DND-41 (cell line): ENCODE data around the gene APOBEC4.
"Not testable (repeated sequence)": the region's sequence is repeated elsewhere in the genome, so short reads cannot be mapped to it uniquely, and the experiment has no call there.

Source experiments
- ATAC-seq: fragments of 200-7000 bp; cut with Tn5 transposase; 3 replicates; pipeline ENCODE4 v1.9.1; 2021; ENCODE audit warnings: low read depth; ENCODE audit not compliant: insufficient read depth
- DNase-seq: peaks from one replicate; pipeline ENCODE4 v3.0.0-alpha.2; 2020
- H2AFZ ChIP-seq: 2 replicates; pipeline ENCODE4 v1.6.0; 2012; ENCODE audit warnings: low read depth, low read length
- H3K27ac ChIP-seq: 2 replicates; pipeline ENCODE4 v1.5.1; 2012; ENCODE audit warnings: low read length, inconsistent platforms
- H3K27me3 ChIP-seq: fragments of 200-600 bp; sonication (generic); 2 replicates; pipeline ENCODE4 v1.6.0; 2012; ENCODE audit warnings: low read length, mild to moderate bottlenecking, inconsistent platforms; ENCODE audit not compliant: insufficient read depth, poor library complexity
- H3K36me3 ChIP-seq: 2 replicates; pipeline ENCODE4 v1.5.1; 2012; ENCODE audit warnings: low read length, inconsistent platforms; ENCODE audit not compliant: insufficient read depth
- H3K4me1 ChIP-seq: 2 replicates; pipeline ENCODE4 v1.5.1; 2012; ENCODE audit warnings: mild to moderate bottlenecking, low read length; ENCODE audit not compliant: insufficient read depth
- H3K4me2 ChIP-seq: 2 replicates; pipeline ENCODE4 v1.6.0; 2012; ENCODE audit warnings: mild to moderate bottlenecking, moderate library complexity, low read length, inconsistent platforms; ENCODE audit not compliant: insufficient read depth
- H3K4me3 ChIP-seq, 2 experiments: fragments of 200-600 bp in 1 of 2; shearing (Covaris generic) in 1 of 2; 2 replicates each; pipeline ENCODE4 v1.5.1; 2012 to 2016; ENCODE audit warnings: inconsistent platforms in 2 of 2, low read length in 2 of 2, mild to moderate bottlenecking in 2 of 2, low read depth in 1 of 2, moderate library complexity in 1 of 2
- H3K79me2 ChIP-seq: 2 replicates; pipeline ENCODE4 v1.6.0; 2012; ENCODE audit warnings: low read length, inconsistent platforms; ENCODE audit not compliant: insufficient read depth
- H3K9ac ChIP-seq: 2 replicates; pipeline ENCODE4 v1.6.0; 2012; ENCODE audit warnings: low read depth, mild to moderate bottlenecking, inconsistent platforms, low read length, moderate library complexity
- H3K9me3 ChIP-seq: 2 replicates; pipeline ENCODE4 v1.5.1; 2012; ENCODE audit warnings: low read length, moderate library complexity, mild to moderate bottlenecking, inconsistent platforms; ENCODE audit not compliant: insufficient read depth, severe bottlenecking
- H4K20me1 ChIP-seq: 2 replicates; pipeline ENCODE4 v1.6.0; 2012; ENCODE audit warnings: low read length; ENCODE audit not compliant: insufficient read depth
- CTCF ChIP-seq: IDR thresholded peaks from 2 replicates; pipeline ENCODE4 v1.5.1; 2012; ENCODE audit warnings: borderline replicate concordance, low read length, moderate library complexity, mild to moderate bottlenecking; ENCODE audit not compliant: poor library complexity, severe bottlenecking; ENCODE audit errors: extremely low read depth
- EZH2 ChIP-seq: IDR thresholded peaks from 3 replicates; pipeline ENCODE4 v1.6.1; 2012; ENCODE audit warnings: borderline replicate concordance, low read depth, mild to moderate bottlenecking, moderate library complexity, low read length, inconsistent platforms; ENCODE audit not compliant: severe bottlenecking

The APOBEC4 gene

GRCh38 chr1:183622013-183622412 lies 31.1 kb downstream of the APOBEC4 start:
- no peak overlapping the region for H3K4me3 ChIP-seq
- H3K36me3 ChIP-seq: peaks cover 30% of the 10 kb centered on the region
- DNase-seq (no peak), ATAC-seq (no peak)
- no peaks in the 10 kb centered on the region for H3K4me1 ChIP-seq
- H2AFZ ChIP-seq: no peak overlapping the region
- H4K20me1 ChIP-seq: 0 out of 2 replicates have a peak, but pooled peaks cover 3% of the 10 kb centered on the region
- no peak overlapping the region for H3K9ac ChIP-seq
- no peaks in the 10 kb centered on the region for H3K79me2 ChIP-seq
- H3K4me2 ChIP-seq: no peak overlapping the region
- no peaks in the 10 kb centered on the region for H3K9me3 ChIP-seq
- no peak overlapping the region for H3K27ac ChIP-seq
- H3K27me3 ChIP-seq: no peaks in the 10 kb centered on the region
- TF ChIP-seq EZH2 (no peak), CTCF (no peak)

DNA sequence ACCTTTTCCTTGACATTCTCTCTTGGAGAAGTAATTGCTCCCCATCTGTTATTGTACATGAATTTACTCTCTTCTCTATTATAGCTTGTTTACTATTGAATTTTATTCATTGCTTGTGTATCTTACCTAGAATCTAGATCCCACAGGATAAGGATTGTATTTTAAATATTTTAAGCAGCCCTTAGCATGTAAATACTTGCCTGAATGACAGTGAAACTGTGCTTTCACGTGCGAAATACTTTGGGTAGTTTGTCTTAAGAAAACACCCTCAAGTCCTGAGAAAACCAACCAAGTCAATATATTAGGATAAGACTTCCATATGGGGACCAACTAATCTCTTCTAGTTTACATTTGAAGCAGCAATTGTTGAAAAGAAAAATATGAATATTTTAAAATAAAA lies 32.8 kb downstream of the APOBEC4 start:
- H3K27ac ChIP-seq: no peak overlapping the region
- no peak for ATAC-seq
- H3K9ac ChIP-seq: no peak overlapping the region

DNA sequence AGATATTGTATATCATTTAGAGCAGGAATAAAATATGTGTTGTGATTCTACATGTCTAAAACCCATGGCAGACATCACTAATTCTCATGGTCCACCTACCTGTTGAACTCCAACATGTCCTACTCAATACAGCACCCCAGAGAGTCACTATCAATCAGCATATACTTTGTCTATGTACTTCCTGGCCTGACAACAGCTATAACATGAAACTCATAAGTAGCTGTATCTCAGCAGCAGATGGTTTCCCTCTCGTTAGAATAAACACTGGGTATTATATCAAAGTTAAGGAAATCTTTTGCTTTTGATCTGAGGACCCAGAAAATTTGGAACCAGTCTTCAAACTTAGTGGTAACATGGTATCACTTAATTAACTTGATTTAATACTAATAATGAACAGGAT lies 33.3 kb downstream of the APOBEC4 start:
- Histone ChIP-seq H3K4me3 (no peak overlapping the region), H4K20me1 (no peaks in the 10 kb centered on the region), H3K27ac (no peak overlapping the region), H2AFZ (no peak overlapping the region), H3K79me2 (no peaks in the 10 kb centered on the region), H3K4me1 (no peaks in the 10 kb centered on the region), H3K36me3 (peaks cover 11% of the 10 kb centered on the region), H3K4me2 (no peak overlapping the region), H3K9ac (no peak overlapping the region), H3K27me3 (no peaks in the 10 kb centered on the region), H3K9me3 (no peaks in the 10 kb centered on the region)
- TF ChIP-seq CTCF (no peak), EZH2 (no peak)
- DNase-seq: no peak
- no peak for ATAC-seq

More for the DNA sequence above, 32.8 kb downstream of the APOBEC4 start:
- Histone ChIP-seq H3K4me2 (no peak overlapping the region), H2AFZ (no peak overlapping the region), H3K36me3 (peaks cover 16% of the 10 kb centered on the region), H3K4me1 (no peaks in the 10 kb centered on the region), H3K4me3 (no peak overlapping the region), H3K27me3 (no peaks in the 10 kb centered on the region), H3K79me2 (no peaks in the 10 kb centered on the region), H4K20me1 (no peaks in the 10 kb centered on the region), H3K9me3 (no peaks in the 10 kb centered on the region)
- DNase-seq: no peak
- TF ChIP-seq EZH2 (no peak), CTCF (no peak)

DNA sequence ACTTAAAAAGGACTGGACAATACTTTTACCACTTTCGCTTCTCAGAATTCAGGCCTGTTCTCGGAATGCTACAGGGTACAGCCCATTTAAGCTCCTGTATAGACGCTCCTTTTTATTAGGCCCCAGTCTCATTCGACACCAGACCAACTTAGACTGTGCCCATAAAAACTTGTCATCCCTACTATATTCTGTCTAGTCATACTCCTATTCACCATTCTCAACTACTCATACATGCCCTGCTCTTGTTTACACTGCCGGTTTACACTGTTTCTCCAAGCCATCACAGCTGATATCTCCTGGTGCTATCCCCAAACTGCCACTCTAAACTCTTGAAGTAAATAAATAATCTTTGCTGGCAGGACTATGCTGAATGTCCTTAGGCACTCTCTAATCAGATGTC lies 34.9 kb downstream of the APOBEC4 start:
- not testable (repeated sequence) for H3K27ac ChIP-seq, H3K9me3 ChIP-seq, H3K79me2 ChIP-seq, H3K4me3 ChIP-seq, H3K36me3 ChIP-seq, DNase-seq, H2AFZ ChIP-seq, H3K9ac ChIP-seq, ATAC-seq, H3K4me2 ChIP-seq, H4K20me1 ChIP-seq, H3K4me1 ChIP-seq, H3K27me3 ChIP-seq

GRCh38 chr1:183612975-183613374 lies 40.1 kb downstream of the APOBEC4 start:
- not testable (repeated sequence) for H3K79me2 ChIP-seq, H3K9me3 ChIP-seq, H3K36me3 ChIP-seq, H4K20me1 ChIP-seq, H3K4me1 ChIP-seq, H3K9ac ChIP-seq, H3K4me3 ChIP-seq, H3K4me2 ChIP-seq, H3K27me3 ChIP-seq, DNase-seq, H2AFZ ChIP-seq, ATAC-seq, H3K27ac ChIP-seq
